NCI-H1417 (cell line): ENCODE results near the gene HEPHL1.
"Not testable (repeated sequence)": the region's sequence is repeated elsewhere in the genome, so short reads cannot be mapped to it uniquely, and the experiment has no call there.

ENCODE experiments used
- DNase-seq, 3 experiments: peaks; one replicate each; lab custom pipeline; 2025; lab: John Stamatoyannopoulos, UW

The HEPHL1 gene, protein sequence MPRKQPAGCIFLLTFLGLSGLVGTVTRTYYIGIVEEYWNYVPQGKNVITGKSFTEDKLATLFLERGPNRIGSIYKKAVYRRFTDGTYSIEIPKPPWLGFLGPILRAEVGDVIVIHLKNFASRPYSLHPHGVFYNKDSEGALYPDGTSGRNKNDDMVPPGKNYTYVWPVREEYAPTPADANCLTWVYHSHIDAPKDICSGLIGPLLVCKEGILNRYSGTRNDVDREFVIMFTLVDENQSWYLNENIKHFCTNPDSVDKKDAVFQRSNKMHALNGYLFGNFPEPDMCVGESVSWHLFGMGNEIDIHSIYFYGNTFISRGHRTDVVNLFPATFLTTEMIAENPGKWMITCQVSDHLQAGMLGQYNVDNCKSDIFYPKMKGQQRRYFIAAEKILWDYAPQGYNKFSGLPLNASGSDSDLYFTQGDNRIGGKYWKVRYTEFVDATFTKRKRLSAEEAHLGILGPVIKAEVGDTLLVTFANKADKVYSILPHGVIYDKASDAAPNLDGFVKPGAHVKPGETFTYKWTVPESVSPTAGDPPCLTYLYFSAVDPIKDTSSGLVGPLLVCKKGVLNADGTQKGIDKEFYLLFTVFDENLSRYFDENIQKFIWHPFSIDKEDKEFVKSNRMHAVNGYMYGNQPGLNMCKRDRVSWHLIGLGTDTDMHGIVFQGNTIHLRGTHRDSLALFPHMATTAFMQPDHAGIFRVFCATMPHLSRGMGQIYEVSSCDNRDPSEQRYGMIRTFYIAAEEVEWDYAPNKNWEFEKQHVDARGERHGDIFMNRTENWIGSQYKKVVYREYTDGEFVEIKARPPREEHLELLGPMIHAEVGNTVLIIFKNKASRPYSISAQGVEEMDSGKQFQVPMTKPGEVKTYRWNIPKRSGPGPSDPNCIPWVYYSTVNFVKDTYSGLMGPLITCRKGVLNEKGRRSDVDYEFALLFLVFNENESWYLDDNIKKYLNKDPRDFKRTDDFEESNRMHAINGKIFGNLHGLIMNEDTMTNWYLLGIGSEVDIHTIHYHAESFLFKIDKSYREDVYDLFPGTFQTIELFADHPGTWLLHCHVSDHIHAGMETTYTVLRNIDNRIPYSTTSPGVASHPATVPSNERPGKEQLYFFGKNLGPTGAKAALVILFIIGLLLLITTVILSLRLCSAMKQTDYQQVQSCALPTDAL

DNA sequence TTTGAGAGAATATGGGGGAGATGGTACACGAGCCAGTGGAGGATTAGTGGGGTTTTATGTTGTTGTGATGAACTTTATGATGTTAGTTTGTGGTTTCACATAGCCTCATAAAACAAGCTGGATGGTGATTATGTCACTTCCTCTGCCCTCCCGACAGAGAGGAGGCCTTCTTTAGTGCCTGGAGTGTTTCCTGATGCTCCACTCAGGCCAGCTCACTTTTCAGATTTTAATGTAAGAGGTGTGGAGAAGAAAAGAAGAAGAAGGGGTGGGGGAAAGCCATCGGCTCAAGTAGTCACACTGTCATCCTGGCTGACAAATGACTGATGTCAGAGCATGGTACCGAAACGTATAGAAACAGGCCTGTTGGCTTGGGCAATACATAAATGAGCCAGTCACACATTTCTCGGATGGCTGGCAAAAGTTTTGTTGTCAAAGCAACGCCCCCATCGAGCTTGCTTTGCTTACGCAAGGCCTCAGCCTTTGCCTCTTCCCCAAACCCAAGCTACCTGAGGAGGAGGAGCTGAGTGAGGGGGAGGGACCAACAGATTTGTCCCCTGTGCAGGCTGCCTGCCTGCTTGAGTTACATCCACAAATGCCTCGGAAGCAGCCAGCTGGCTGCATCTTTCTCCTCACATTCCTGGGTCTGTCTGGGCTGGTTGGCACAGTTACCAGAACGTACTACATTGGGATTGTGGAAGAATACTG, at the start of gene HEPHL1:
Gene HEPHL1 (plus strand): TSS at position 578 of the 705 bp plus-strand sequence. CDS start 15 bp downstream, at position 593.
- DNase-seq, result no peak

DNA sequence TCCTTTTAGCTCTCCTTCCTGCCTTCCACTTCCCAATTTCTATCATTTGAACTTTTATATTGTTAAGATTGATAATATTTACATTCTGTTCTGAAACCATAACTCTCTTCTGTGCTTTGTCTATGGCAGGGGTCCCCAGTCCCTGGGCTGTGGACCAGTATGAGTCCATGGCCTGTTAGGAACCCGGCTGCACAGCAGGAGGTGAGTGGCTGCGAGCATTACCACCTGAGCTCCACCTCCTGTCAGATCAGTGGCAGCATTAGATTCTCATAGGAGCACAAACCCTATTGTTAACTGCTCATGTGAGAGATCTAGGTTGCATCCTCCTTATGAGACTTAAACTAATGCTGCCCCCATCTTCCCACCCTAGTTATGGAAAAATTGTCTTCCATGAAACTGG, 48.4 kb upstream of the HEPHL1 start:
- peak in 1 of 3 experiments; percentile 37 for DNase-seq

DNA sequence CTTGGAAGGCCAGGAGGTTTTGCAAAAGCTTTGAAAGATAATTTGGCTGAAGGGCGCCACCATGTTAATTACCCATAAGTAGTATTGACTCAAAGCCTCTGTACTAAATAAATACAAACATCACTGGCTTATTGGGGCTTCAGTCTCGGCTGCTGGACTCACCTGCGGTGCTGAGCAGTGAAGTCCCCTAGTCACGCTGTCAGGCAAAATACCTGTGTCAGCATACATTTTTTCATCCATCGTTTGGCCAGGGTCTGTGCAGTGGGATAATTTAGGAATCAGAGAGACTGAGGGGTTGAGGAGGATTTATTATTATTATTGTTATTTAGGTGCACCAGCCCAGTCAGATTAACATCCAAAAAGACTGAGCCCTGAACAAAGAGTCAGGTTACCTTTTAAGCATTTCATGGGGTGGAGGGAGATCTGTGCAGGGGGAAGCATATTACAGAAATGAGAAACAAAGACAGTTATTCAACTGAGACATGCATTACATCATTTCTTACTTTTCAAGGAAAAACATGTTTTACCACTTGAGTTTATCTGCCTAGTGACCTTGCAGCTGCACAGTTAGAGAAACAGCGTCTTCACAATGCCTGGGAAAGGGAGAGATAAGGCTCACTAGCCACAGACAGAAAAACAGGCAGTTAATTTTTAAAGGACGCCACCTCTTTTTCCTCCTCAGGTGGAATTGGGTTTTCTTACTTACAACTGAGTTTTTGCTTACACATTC, 47.7 kb upstream of the HEPHL1 start:
- DNase-seq, result peak in 2 of 3 experiments; percentile 5 to 50

DNA sequence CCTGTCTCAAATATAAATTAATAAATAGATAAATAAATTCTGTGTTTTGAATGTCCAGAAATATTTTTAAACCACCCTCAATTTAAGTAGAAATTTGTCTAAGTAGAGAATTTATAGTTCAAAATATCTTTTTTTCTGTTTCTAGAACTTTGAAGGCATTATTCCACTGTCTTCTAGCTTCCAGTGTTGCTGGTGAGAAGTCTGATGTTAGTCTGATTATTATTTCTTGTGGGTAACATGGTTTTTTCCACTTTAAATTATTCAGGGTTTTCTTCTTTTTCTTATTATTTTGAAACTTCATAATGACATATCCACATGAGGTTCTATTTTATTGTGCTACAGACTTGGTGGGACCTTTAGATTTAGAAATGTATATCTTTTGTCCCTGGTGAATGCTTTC, 46.4 kb upstream of the HEPHL1 start:
- no peak for DNase-seq

DNA sequence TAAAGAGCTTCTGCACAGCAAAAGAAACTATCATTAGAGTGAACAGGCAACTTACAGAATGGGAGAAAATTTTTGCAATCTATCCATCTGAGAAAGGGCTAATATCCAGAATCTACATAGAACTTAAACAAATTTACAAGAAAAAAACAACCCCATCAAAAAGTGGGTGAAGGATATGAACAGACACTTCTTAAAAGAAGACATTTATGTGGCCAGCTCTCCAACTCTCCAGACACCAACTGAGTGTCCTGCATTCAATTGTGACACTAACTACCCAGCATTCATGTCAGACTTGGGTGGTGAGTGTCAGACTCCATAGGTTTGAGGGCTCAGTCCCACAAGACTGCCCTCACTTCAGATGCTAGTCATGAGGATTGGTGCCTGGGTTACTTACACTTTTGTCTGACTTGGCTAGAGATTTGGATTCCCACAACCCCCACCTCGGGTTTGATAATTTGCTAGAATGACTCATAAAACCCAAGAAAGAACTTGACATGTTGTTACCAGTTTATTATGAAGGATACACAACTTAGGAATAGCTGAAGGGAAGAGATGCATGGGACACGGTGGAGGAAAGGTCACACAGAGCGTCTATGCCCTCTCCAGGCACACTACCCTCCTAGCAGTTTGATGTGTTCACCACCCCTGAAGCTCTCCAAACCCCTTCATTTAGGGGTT, 44.4 kb upstream of the HEPHL1 start:
- DNase-seq, result not testable (repeated sequence)

DNA sequence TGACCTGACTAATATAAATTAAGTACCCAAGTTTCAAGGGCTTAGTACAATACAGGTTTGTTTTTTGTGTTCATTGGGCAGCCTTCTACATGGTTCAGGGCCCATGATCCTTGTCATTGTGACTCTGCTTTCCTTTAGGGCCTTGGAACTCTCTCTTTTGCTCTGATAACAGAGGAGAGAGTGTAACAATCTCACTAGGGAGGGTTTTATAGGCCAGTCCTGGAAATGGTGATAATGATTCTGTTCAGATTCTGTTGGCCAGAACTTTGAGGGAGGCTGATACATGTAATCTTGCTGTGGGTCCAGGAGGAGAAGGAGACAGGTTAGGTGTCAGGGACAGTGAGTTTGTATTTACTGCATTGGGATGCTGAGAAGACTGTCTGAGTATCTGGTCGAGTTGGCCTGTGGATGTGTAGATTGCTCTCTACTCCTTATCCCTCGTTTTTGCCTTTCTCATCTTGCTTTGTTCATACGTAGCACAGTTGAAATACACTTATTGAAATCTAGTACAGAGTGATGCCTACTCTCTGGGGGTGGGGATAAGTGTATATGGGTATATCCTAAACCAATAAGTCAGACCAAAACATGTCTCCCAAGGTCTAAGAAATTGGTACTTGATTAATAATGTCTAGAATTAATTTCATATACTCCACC, 37.5 kb upstream of the HEPHL1 start:
- no peak for DNase-seq

DNA sequence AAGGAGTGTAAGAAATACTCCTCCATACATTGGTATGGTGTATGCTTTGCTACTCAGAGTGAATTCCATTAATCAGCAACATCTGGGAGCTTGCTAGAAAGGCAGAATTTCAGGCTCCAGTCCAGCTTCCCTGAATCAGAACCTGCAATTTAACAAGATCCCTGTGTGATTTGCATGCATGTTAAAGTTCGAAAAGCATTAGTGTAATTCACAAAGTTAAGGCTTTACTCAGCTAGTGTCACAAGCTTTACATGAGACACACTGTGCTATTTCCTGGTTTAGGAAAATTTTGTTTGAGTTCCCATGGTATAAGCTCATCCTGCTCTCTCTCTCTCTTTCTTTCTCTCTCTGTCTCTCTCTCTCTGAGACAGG, 37.0 kb upstream of the HEPHL1 start:
- DNase-seq, result no peak

DNA sequence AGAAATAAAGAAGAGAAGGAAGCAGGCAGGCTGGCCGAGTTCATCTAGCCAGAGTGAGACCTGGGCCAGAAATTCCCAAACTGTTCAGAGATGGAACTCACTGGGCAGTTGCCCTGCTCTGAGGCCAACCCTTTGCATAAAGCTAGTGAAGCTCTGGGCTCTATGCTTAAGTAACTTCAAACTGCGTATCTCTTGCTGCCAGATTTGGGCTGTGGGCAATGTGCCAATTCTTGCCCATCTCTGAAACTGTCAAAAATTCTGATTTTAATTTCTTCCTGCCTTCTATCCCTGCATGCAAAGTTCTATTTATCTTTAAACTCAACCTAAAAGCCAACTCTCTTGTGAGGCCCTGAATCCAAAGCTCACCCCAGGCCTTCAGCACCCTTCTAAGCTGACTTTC, 36.2 kb upstream of the HEPHL1 start:
- DNase-seq, result no peak

DNA sequence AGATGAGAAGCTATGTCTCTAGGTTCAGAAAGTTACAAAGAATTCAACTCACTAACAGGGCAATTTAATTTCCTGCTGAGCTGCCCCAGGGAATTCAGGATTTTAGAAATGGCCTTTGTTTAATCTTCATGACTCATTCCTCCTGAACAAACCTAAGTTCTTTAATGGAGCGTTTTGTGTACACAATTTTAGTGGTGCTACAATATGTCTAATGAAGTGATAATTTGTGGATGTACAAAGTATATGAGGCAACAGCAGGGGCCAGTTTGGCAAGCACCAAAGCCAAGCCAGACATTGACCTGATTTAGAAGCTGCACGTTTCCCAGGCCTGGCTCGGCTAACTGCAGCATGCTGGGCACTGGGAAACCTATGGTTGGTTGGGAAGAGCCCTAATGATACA, 34.4 kb upstream of the HEPHL1 start:
- peak in 2 of 3 experiments; percentile 75 to 95 for DNase-seq

DNA sequence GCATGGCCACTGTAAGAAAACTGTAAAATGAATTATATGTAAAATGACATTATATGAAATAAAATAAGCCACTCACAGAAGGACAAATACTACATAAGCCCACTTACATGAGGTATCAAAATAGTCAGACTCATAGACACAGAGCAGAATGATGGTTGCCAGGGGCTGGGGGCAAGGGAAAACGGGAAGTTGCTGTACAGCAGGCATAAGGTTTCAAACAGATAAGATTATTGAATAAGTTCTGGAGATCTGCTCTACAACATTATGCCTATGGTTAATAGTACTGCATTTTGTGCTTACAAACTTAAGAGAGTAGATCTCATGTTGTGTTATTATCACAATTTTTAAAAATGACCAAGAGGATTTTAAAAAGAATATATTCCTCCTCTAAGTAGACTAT, 32.7 kb upstream of the HEPHL1 start:
- DNase-seq, result no peak

DNA sequence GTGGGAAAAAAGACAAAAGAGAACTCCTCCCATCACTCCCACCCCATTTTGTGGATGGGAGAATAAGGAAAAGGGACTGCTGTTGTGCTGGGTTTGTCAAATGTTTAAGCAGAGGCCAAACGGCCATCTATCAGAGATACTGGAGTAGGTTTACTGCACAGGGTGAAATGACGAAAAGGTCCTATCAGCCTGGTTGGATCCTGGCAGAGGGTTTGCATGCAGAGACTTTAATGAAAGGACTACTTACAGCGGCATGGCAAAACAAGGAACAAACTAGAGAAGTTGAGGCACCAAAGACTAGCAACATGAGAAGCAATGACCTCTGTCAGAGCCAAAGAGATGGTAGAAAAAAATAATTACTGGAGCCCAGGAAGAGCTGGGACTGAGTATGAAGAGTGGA, 32.2 kb upstream of the HEPHL1 start:
- no peak for DNase-seq

DNA sequence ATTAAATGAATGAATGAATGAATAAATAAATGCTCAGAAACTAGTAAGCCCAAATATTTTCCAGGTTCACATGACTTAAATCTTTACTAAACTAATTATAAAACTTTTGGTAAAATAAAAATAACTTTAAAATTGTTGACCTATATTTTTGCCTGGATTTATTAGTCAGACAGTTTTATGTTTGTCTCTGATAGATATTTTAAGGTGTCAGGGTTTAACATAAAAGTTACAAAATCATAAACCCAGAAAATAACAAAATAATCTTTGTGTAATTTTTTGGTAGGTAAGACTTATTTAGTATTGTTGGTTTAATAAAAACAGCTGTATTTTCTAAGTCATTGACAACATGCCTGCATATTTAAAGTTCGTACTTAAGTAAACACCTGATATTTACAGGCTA, 27.4 kb upstream of the HEPHL1 start:
- DNase-seq, result no peak

DNA sequence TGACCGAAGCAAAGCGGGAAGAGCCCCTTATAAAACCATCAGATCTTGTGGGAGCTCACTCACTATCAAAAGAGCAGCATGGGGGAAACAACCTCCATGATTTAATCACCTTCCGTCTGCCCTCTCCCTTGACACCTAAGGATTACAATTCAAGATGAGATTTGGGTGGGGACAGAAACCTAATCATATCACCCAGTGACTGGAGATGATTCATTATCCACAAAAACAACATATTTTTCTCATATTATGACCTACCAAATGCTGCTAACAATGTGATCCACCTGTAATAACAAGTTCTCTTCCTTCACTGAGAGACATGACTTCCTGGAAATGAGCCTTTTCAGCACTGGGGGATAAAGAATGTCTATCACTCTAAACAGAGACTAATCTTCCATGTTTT, 23.4 kb upstream of the HEPHL1 start:
- no peak for DNase-seq

DNA sequence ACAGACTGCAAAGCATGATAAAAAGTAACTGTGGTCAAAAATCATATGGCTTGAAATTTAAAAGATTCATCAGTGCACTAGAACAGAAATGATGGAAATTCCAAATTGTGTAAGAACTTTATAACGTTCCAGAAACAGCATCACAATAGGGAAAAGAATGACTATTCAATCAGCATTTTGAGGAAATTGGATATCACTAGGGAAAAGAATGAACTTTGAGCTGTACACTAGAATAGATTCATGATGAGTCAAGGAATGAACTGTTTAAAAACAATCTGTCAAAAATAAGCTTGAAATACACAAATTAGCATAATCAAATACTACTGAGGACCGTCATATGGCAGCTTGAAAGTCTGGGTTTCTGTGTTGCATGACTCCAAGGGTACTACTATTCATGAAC, 20.5 kb upstream of the HEPHL1 start:
- no peak for DNase-seq

DNA sequence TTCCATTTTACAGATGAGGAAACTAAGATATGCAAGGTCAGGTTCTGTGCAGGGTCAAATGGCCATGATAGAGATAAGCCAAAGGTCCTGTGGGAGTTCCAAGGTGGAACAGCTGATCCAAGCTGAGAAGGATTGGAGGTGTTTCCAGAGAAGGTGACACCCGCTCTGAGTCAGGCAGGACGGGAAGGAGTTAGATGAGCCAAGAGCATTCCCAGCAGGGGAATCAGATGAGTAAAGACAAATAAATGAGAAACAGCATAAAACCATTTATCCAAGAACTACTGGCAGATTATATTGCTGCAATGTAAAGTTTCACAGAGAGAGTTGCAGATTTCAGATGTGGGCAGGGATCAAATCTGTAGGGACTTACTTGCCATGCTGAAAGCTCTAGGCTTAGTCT, 18.9 kb upstream of the HEPHL1 start:
- DNase-seq, result no peak

DNA sequence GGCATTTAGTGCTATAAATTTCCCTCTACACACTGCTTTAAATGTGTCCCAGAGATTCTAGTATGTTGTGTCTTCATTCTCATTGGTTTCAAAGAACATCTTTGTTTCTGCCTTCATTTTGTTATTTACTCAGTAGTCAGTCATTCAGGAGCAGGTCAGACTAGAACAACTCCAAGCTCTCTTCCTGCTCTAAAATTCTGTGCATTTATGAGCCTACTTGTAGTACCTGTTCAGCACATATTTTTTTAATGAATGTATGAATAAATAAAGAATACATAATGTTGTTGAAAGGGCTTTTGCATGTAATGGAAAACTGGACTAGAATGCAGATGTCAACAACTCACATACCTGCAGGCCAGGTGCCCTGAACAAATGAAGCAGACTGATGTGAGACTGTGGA, 13.7 kb upstream of the HEPHL1 start:
- DNase-seq, result no peak

DNA sequence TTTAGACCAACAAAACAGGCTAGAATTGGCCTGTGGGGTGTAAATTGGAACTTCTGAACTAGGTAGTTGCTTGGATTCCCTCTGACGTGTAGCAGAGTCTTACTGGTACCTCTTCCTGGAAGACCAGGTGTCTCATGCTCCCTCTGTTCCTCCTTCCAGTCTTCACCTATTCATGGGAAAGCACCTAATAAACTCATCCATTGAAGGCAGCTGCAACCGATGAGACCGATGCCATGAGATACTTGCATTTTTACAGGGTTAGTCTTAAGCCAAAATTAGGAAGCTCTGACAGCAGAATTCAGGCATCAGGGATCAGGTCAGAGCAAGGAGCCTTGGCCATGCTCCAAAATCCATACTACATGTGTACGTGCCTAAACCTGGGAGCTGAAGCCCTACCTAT, 13.2 kb upstream of the HEPHL1 start:
- DNase-seq, result no peak

DNA sequence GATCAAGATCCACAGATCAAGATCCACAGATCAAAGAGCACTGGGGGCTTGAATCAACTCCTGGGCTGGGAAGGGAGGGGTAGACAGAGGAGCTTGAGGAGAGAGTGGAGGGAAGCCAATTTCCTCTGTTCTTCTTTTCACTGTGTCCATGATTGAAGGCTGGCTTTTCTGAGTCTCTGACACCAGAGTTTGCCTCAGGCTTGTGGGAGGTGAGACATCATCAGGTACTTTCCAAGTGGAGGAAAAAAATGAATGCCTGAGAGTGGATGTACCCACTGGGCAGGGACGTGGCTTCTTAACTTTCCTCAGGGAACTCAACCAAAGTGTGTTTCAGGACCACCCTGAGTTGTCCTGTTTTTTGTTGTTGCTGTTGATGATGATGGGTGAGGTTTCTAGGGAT, 11.0 kb upstream of the HEPHL1 start:
- DNase-seq, result no peak

DNA sequence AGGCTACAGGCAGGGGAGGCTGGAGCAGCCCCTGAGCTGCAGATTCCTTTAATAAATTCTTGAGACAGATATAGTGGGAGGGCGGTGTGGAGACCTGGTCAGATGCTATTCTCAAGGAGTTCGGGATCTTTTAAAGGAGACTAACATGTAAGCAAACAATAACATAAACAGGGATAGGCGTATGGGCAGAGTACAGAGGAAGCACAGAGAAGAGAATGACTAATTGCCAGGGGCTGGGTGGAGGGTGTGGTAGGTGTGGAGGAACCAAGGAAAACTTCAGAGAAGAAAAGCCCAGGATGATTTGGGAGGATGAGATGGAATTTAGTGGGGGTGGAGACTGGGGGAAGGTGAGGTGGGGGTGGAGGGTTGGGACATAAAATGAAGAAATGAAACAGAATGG, 9.7 kb upstream of the HEPHL1 start:
- no peak for DNase-seq

DNA sequence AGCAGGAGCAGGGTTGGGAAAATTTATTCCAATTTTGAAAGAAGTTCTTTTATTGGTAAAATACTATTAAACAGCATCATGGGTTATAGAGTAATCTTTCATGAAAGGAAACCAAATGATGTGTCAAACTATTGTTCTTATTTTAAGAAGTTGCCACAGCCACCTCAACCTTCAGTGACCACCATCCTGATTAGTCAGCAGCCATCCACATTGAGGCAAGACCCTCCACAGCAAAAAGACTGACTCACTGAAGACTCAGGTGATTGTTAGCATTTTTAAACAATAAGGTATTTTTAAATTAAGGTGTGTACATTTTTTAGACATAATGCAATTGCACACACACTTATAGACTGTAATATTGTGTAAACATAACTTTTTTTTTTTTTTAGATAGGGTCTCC, 3.7 kb upstream of the HEPHL1 start:
- DNase-seq, result no peak
